GM23338 (cell line): ENCODE data around the gene TNPO1. TPM values are rescaled to one million over a fixed set of nuclear protein-coding genes. Genes with fewer than 3 reads are reported as not detected.

Experiments
- ATAC-seq: fragments of 200-7000 bp; cut with Tn5 transposase; 3 replicates; pipeline ENCODE4 v1.9.1; 2020
- DNase-seq: peaks from one replicate; pipeline ENCODE4 v3.0.0-alpha.2; 2015; ENCODE audit warnings: low spot score
- H2AFZ ChIP-seq: fragments of 200-600 bp; sonication (generic); 2 replicates; pipeline ENCODE4 v1.8.0; 2016; ENCODE audit warnings: antibody characterized with exemption, mild to moderate bottlenecking, moderate library complexity
- H3F3A ChIP-seq: fragments of 200-600 bp; sonication (generic); replicated peaks from 2 replicates; pipeline ENCODE4 v1.8.0; 2017; ENCODE audit warnings: antibody characterized with exemption, mixed run types, low read depth
- H3K27ac ChIP-seq: fragments of 200-600 bp; sonication (generic); 2 replicates; pipeline ENCODE4 v1.6.1; 2016; ENCODE audit warnings: low read depth
- H3K27me3 ChIP-seq: fragments of 200-600 bp; sonication (generic); 2 replicates; pipeline ENCODE4 v1.8.0; 2016; ENCODE audit warnings: mild to moderate bottlenecking, mixed run types, moderate library complexity; ENCODE audit not compliant: insufficient read depth
- H3K36me3 ChIP-seq: fragments of 200-600 bp; sonication (generic); 2 replicates; pipeline ENCODE4 v1.8.0; 2016; ENCODE audit warnings: mild to moderate bottlenecking; ENCODE audit not compliant: insufficient read depth
- H3K4me1 ChIP-seq: fragments of 200-600 bp; sonication (generic); 2 replicates; pipeline ENCODE4 v1.8.0; 2016; ENCODE audit warnings: mild to moderate bottlenecking, moderate library complexity; ENCODE audit not compliant: insufficient read depth
- H3K4me2 ChIP-seq: fragments of 200-600 bp; sonication (generic); 2 replicates; pipeline ENCODE4 v1.7.1; 2017; ENCODE audit warnings: mixed run types
- H3K4me3 ChIP-seq: fragments of 200-600 bp; sonication (generic); 2 replicates; pipeline ENCODE4 v1.6.1; 2016; ENCODE audit warnings: mixed run types
- H3K79me2 ChIP-seq: fragments of 200-600 bp; sonication (generic); replicated peaks from 2 replicates; pipeline ENCODE4 v1.8.0; 2017; ENCODE audit warnings: mild to moderate bottlenecking; ENCODE audit not compliant: insufficient read depth
- H3K9me2 ChIP-seq: fragments of 200-600 bp; sonication (generic); 2 replicates; pipeline ENCODE4 v1.8.0; 2017; ENCODE audit not compliant: insufficient read depth
- H4K20me1 ChIP-seq: fragments of 200-600 bp; sonication (generic); replicated peaks from 2 replicates; pipeline ENCODE4 v1.8.0; 2017; ENCODE audit warnings: mild to moderate bottlenecking; ENCODE audit not compliant: insufficient read depth
- H3K27ac Mint-ChIP-seq: 2 replicates; pipeline ENCODE4 v1.8.0; 2020; ENCODE audit warnings: inconsistent platforms, mild to moderate bottlenecking, moderate library complexity, mixed read lengths
- H3K27me3 Mint-ChIP-seq: 3 replicates; pipeline ENCODE4 v1.8.0; 2022; ENCODE audit warnings: low read depth, mild to moderate bottlenecking, moderate library complexity, mixed read lengths, inconsistent platforms; ENCODE audit not compliant: insufficient read depth, poor library complexity
- H3K36me3 Mint-ChIP-seq: 3 replicates; pipeline ENCODE4 v1.8.0; 2021; ENCODE audit warnings: low read depth, mild to moderate bottlenecking, inconsistent platforms, moderate library complexity, mixed read lengths
- H3K4me1 Mint-ChIP-seq: 3 replicates; pipeline ENCODE4 v1.8.0; 2020; ENCODE audit warnings: mild to moderate bottlenecking, inconsistent platforms, mixed read lengths
- H3K4me3 Mint-ChIP-seq: 3 replicates; pipeline ENCODE4 v1.8.0; 2021; ENCODE audit warnings: moderate library complexity, mild to moderate bottlenecking, inconsistent platforms, mixed read lengths
- H3K9me3 Mint-ChIP-seq: 3 replicates; pipeline ENCODE4 v1.8.0; 2020; ENCODE audit warnings: moderate library complexity, mild to moderate bottlenecking, inconsistent platforms, mixed read lengths
- CREB1 ChIP-seq: fragments of 250-450 bp; sonication (Bioruptor Pico); IDR thresholded peaks from 2 replicates; pipeline ENCODE4 v1.5.0; 2020; ENCODE audit warnings: low read depth, mild to moderate bottlenecking, moderate library complexity
- CTCF ChIP-seq, 2 experiments: fragments of 200-600 bp in 1 of 2; sonication (generic) in 1 of 2; conservative IDR thresholded peaks; 2 replicates each; pipeline versions ENCODE4 v1.5.1 to v1.6.1; 2016 to 2017; ENCODE audit warnings: antibody characterized with exemption in 2 of 2, low read depth in 2 of 2, mild to moderate bottlenecking in 2 of 2, moderate library complexity in 1 of 2
- ETS1 ChIP-seq: IDR thresholded peaks from 2 replicates; pipeline ENCODE4 v1.6.1; 2016; ENCODE audit warnings: antibody characterized with exemption
- JUNB ChIP-seq: IDR thresholded peaks from one replicate; pipeline ENCODE4 v1.6.1; 2016; ENCODE audit warnings: antibody characterized with exemption; ENCODE audit not compliant: unreplicated experiment
- NANOG ChIP-seq: IDR thresholded peaks from 2 replicates; pipeline ENCODE4 v1.6.1; 2016; ENCODE audit warnings: antibody characterized with exemption, borderline replicate concordance
- ZNF114 ChIP-seq: fragments of 250-450 bp; sonication (Bioruptor Pico); IDR thresholded peaks from 2 replicates; pipeline ENCODE4 v1.5.0; 2020; ENCODE audit warnings: mild to moderate bottlenecking, moderate library complexity
- ZNF331 ChIP-seq: fragments of 250-450 bp; sonication (Bioruptor Pico); IDR thresholded peaks from 2 replicates; pipeline ENCODE4 v1.5.0; 2020; ENCODE audit warnings: low read depth, mild to moderate bottlenecking, moderate library complexity
- polyA plus RNA-seq: library from polyadenylated mRNA; unstranded; fragments of >200 nt; fragmentation: Nextera tagmentation; extraction: Ambion mirVana; gene quantifications from 2 replicates; pipeline ENCODE4 v1.2.1, GENCODE V29; 2016
- total RNA-seq: library from RNA; depleted of rRNA; stranded (reverse); fragments of >200 nt; shearing (Covaris generic); gene quantifications from 2 replicates; pipeline ENCODE4 v1.2.3, GENCODE V29; 2014
- TF ChIP-seq, protein P1 (sequence below): IDR thresholded peaks from one replicate; pipeline ENCODE4 v1.6.1; 2018; ENCODE audit warnings: antibody characterized with exemption; ENCODE audit not compliant: unreplicated experiment

TNPO1 gene
- total and polyA plus RNA-seq, 2 experiments from 2014 or later = 117 to 197 TPM

DNA sequence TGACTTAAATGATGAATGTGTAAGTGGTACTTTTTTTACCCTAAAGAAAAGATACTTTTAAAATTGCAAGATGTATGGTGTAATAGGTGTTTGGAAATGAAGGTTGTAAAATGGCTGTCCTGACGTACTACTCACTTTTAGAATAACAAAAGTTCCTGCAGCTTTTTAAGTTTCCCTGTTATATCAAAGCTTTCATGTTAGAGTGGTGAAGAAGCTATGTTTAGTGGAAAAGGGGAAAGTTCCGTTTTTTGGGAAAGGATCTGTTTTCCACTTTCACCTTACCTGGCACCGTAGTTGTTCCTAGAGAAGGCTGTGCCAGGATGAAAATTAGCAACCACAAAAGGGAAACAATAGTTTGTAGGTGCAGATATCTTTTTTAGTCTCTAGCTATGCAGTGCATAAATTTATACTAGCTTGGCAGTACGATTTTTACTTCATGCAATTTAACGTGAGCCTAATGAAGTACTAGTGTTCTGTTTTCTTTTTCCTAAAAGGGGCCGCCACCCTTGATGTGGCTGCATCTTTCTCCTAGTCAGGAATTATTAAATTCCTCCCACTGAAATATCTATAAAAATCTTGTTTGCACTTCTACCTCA lies 1.3 kb downstream of the TNPO1 start:
- no peaks in the 10 kb centered on the region for H3K36me3 ChIP-seq
- no peaks in the 10 kb centered on the region for H3K9me3 Mint-ChIP-seq
- H3K4me1 Mint-ChIP-seq = peaks cover 21% of the 10 kb centered on the region; the same call in 2 of the 3 replicates
- H3K4me3 ChIP-seq = peak overlapping the region; percentile 80
- TF ChIP-seq, protein P1, sequence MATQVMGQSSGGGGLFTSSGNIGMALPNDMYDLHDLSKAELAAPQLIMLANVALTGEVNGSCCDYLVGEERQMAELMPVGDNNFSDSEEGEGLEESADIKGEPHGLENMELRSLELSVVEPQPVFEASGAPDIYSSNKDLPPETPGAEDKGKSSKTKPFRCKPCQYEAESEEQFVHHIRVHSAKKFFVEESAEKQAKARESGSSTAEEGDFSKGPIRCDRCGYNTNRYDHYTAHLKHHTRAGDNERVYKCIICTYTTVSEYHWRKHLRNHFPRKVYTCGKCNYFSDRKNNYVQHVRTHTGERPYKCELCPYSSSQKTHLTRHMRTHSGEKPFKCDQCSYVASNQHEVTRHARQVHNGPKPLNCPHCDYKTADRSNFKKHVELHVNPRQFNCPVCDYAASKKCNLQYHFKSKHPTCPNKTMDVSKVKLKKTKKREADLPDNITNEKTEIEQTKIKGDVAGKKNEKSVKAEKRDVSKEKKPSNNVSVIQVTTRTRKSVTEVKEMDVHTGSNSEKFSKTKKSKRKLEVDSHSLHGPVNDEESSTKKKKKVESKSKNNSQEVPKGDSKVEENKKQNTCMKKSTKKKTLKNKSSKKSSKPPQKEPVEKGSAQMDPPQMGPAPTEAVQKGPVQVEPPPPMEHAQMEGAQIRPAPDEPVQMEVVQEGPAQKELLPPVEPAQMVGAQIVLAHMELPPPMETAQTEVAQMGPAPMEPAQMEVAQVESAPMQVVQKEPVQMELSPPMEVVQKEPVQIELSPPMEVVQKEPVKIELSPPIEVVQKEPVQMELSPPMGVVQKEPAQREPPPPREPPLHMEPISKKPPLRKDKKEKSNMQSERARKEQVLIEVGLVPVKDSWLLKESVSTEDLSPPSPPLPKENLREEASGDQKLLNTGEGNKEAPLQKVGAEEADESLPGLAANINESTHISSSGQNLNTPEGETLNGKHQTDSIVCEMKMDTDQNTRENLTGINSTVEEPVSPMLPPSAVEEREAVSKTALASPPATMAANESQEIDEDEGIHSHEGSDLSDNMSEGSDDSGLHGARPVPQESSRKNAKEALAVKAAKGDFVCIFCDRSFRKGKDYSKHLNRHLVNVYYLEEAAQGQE = no peak
- TF ChIP-seq NANOG (no peak), ZNF331 (CRISPR knock-in tag) (no peak), ETS1 (no peak), CTCF (conservative IDR thresholded peaks at IDR 0.05; ENCODE audit: low read depth in 2 of 2) (no peak), CREB1 (no peak)
- H3K27ac ChIP-seq = no peak overlapping the region
- H3K27me3 ChIP-seq = peaks cover 6% of the 10 kb centered on the region; the same call in 1 of the 2 replicates
- H4K20me1 ChIP-seq = no peaks in the 10 kb centered on the region
- no peak overlapping the region for H2AFZ ChIP-seq
- peak overlapping the region; percentile 91 for H3K4me3 Mint-ChIP-seq
- H3K4me2 ChIP-seq = peak overlapping the region; percentile 97
- H3K4me1 ChIP-seq = peaks cover 24% of the 10 kb centered on the region
- H3K27ac Mint-ChIP-seq = no peak overlapping the region
- peak; percentile 12 for DNase-seq
- ATAC-seq = no peak
- H3K27me3 Mint-ChIP-seq = peaks cover 4% of the 10 kb centered on the region
- no peaks in the 10 kb centered on the region for H3K36me3 Mint-ChIP-seq
- H3K79me2 ChIP-seq = peaks cover 34% of the 10 kb centered on the region
- peaks cover 8% of the 10 kb centered on the region; the same call in 1 of the 2 replicates for H3F3A ChIP-seq
- H3K9me2 ChIP-seq = no peaks in the 10 kb centered on the region

- peak overlapping the region; percentile 80; the same call in 1 of the 2 replicates for H3K4me3 ChIP-seq
- H3K4me3 Mint-ChIP-seq = peak overlapping the region; percentile 58
- peak; percentile 92 for DNase-seq
- H3K4me1 Mint-ChIP-seq = peaks cover 21% of the 10 kb centered on the region; the same call in 2 of the 3 replicates
- no peaks in the 10 kb centered on the region for H3K9me3 Mint-ChIP-seq
- no peaks in the 10 kb centered on the region for H3K36me3 Mint-ChIP-seq
- H3K4me1 ChIP-seq = peaks cover 24% of the 10 kb centered on the region
- H3K27ac ChIP-seq = no peak overlapping the region
- no peaks in the 10 kb centered on the region for H4K20me1 ChIP-seq
- H3K9me2 ChIP-seq = no peaks in the 10 kb centered on the region
- H3K27me3 Mint-ChIP-seq = peaks cover 4% of the 10 kb centered on the region
- peak; percentile 8 for ATAC-seq
- H3K4me2 ChIP-seq = peak overlapping the region; percentile 97
- no peak overlapping the region; the same call in 1 of the 2 replicates for H3K27ac Mint-ChIP-seq
- peaks cover 6% of the 10 kb centered on the region; the same call in 1 of the 2 replicates for H3K27me3 ChIP-seq
- TF ChIP-seq ETS1 (no peak), ZNF114 (CRISPR knock-in tag) (no peak), CREB1 (no peak), ZNF331 (CRISPR knock-in tag) (no peak), CTCF (conservative IDR thresholded peaks at IDR 0.05; ENCODE audit: low read depth in 2 of 2) (peak; percentile 83), NANOG (no peak), JUNB (no peak)
- no peaks in the 10 kb centered on the region for H3K36me3 ChIP-seq
- H3K79me2 ChIP-seq = peaks cover 44% of the 10 kb centered on the region
- H3F3A ChIP-seq = peaks cover 8% of the 10 kb centered on the region; the same call in 1 of the 2 replicates
- H2AFZ ChIP-seq = no peak overlapping the region
Observed at GRCh38 chr5:72818866-72819534, 2.5 kb downstream of the TNPO1 start.
